Endodermal cell (in vitro differentiated cells): Measurements from ENCODE around the gene BLVRA. TPM values are rescaled to one million over a fixed set of nuclear protein-coding genes. Genes with fewer than 3 reads are reported as not detected.
"Not testable (repeated sequence)": the region's sequence is repeated elsewhere in the genome, so short reads cannot be mapped to it uniquely, and the experiment has no call there.

ENCODE experiments used
- DNase-seq: peaks from one replicate; pipeline ENCODE4 v3.0.0-alpha.2; 2017
- H3K27ac ChIP-seq: 2 replicates; pipeline ENCODE4 v1.5.1; 2013; ENCODE audit warnings: mild to moderate bottlenecking, low read depth, low read length, moderate library complexity
- H3K27me3 ChIP-seq: 2 replicates; pipeline ENCODE4 v1.6.1; 2013; ENCODE audit warnings: mild to moderate bottlenecking, low read length, moderate library complexity; ENCODE audit not compliant: insufficient read depth, control insufficient read depth, poor library complexity, severe bottlenecking
- H3K36me3 ChIP-seq: 2 replicates; pipeline ENCODE4 v1.7.0; 2013; ENCODE audit warnings: mild to moderate bottlenecking, low read length, moderate library complexity; ENCODE audit not compliant: control insufficient read depth, insufficient read depth
- H3K4me1 ChIP-seq: one replicate; pipeline ENCODE4 v1.7.0; 2013; ENCODE audit warnings: low read length; ENCODE audit not compliant: control insufficient read depth, insufficient read depth
- H3K4me3 ChIP-seq: 2 replicates; pipeline ENCODE4 v1.5.1; 2013; ENCODE audit warnings: mild to moderate bottlenecking, low read length, moderate library complexity
- H3K9ac ChIP-seq: 2 replicates; pipeline ENCODE4 v1.6.1; 2013; ENCODE audit warnings: mild to moderate bottlenecking, low read length, moderate library complexity; ENCODE audit not compliant: poor library complexity, severe bottlenecking; ENCODE audit errors: extremely low read depth
- H3K9me3 ChIP-seq: 2 replicates; pipeline ENCODE4 v1.6.1; 2013; ENCODE audit warnings: mild to moderate bottlenecking, low read length, moderate library complexity; ENCODE audit not compliant: control insufficient read depth
- H3K27ac Mint-ChIP-seq: 2 replicates; pipeline ENCODE4 v1.8.0; 2020; ENCODE audit warnings: mixed read lengths
- H3K27me3 Mint-ChIP-seq: 2 replicates; pipeline ENCODE4 v1.8.0; 2021; ENCODE audit warnings: mild to moderate bottlenecking, mixed read lengths; ENCODE audit not compliant: insufficient read depth
- H3K36me3 Mint-ChIP-seq: 2 replicates; pipeline ENCODE4 v1.8.0; 2020; ENCODE audit warnings: low read depth, mixed read lengths
- H3K4me1 Mint-ChIP-seq: 2 replicates; pipeline ENCODE4 v1.8.0; 2020; ENCODE audit warnings: mixed read lengths
- H3K4me3 Mint-ChIP-seq: 2 replicates; pipeline ENCODE4 v1.8.0; 2020; ENCODE audit warnings: mild to moderate bottlenecking, moderate library complexity, mixed read lengths
- H3K9me3 Mint-ChIP-seq: 2 replicates; pipeline ENCODE4 v1.8.0; 2020; ENCODE audit warnings: mild to moderate bottlenecking, mixed read lengths
- WGBS, 2 experiments: methylation state at CpG; one replicate each; pipeline versions ENCODE4 v1.1.5 to v1.1.7; 2013; ENCODE audit warnings: missing lambda C conversion rate in 2 of 2, mixed read lengths in 1 of 2; ENCODE audit not compliant: insufficient coverage in 1 of 2, insufficient read length in 1 of 2; 5-methylcytosine and 5-hydroxymethylcytosine counted together
- total RNA-seq, 2 donors: library from RNA; stranded (reverse); fragmentation: NEBNext Ultra II Directional in 1 of 2; extraction: Animal tissue kit (Norgen Biotek cat#: 25700) in 1 of 2; gene quantifications; 2 replicates in 1 of 2; 3 replicates in 1 of 2; pipeline ENCODE4 v1.2.1, GENCODE V29; 2021
- TF ChIP-seq, protein P1 (sequence below): fragments of 200-600 bp; sonication (generic); conservative IDR thresholded peaks from 2 replicates; pipeline ENCODE4 v1.5.0; 2021; ENCODE audit warnings: antibody characterized with exemption, mild to moderate bottlenecking

Gene BLVRA
- total RNA-seq, 2 donors from 2014 or later, result 32.0 to 41.2 TPM

DNA sequence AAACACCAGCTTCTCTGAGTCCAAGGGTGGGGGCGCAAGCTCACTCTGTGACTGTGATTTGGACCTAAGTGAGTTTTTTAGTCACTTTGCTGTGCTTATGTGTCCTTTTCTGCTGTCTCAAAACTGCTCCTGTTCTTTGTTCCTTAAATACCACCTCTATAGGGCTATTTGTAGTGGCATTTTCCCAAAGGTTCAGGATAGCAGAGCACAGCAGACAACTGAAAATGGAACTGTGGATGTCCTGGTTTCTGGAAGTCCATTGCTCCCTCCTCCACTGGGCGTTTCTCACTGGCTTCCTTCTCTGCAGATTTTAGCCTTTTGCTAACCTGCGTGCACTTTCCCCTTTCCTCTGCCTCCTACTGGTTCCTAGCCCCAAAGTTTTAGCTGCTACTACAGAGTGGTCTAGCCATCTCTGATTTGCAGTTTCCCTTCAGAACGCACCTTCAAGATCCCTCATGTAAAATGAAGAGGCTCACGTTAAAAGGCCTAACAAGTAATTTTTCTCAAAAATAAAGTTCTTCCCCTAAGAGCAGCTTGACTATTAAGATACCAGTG lies 25.6 kb downstream of the BLVRA start:
- H3K27me3 ChIP-seq, result no peaks in the 10 kb centered on the region
- no peak overlapping the region for H3K4me3 ChIP-seq
- H3K9me3 Mint-ChIP-seq, result peaks cover 11% of the 10 kb centered on the region
- no peak overlapping the region for H3K27ac ChIP-seq
- no peak overlapping the region for H3K27ac Mint-ChIP-seq
- H3K27me3 Mint-ChIP-seq, result no peaks in the 10 kb centered on the region
- TF ChIP-seq, protein P1, sequence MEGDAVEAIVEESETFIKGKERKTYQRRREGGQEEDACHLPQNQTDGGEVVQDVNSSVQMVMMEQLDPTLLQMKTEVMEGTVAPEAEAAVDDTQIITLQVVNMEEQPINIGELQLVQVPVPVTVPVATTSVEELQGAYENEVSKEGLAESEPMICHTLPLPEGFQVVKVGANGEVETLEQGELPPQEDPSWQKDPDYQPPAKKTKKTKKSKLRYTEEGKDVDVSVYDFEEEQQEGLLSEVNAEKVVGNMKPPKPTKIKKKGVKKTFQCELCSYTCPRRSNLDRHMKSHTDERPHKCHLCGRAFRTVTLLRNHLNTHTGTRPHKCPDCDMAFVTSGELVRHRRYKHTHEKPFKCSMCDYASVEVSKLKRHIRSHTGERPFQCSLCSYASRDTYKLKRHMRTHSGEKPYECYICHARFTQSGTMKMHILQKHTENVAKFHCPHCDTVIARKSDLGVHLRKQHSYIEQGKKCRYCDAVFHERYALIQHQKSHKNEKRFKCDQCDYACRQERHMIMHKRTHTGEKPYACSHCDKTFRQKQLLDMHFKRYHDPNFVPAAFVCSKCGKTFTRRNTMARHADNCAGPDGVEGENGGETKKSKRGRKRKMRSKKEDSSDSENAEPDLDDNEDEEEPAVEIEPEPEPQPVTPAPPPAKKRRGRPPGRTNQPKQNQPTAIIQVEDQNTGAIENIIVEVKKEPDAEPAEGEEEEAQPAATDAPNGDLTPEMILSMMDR, result no peak
- H3K4me1 Mint-ChIP-seq, result no peaks in the 10 kb centered on the region
- peaks cover 5% of the 10 kb centered on the region for H3K9me3 ChIP-seq
- no peaks in the 10 kb centered on the region for H3K36me3 ChIP-seq
- peaks cover 29% of the 10 kb centered on the region for H3K36me3 Mint-ChIP-seq
- DNase-seq, result no peak
- no peak overlapping the region for H3K4me3 Mint-ChIP-seq
- H3K4me1 ChIP-seq, result no peaks in the 10 kb centered on the region
- WGBS, 2 experiments, result 92 to 93% methylated on average over 4 to 5 of the region's 5 CpGs
- H3K9ac ChIP-seq, result no peak overlapping the region

DNA sequence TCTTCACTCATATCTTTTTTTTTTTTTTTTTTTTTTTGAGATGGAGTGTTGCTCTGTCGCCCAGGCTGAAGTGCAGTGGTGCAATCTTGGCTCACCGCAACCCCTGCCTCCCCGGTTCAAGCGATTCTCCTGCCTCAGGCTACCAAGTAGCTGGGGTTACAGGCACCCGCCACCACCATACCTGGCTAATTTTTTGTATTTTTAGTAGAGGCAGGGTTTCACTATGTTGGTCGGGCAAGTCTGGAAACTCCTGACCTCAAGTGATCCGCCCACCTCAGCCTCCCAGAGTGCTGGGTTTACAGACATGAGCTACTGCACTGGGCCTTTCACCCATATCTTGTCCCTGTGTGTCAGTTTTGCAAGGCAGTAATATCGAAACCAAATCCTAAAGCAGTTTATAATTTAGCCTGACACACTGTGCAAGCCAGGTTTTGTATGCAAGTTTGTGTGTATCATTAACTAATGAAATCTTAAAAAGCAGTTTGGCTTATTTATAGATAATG lies 26.2 kb downstream of the BLVRA start:
- not testable (repeated sequence) for H3K27me3 Mint-ChIP-seq, H3K9ac ChIP-seq, H3K9me3 ChIP-seq, H3K27ac ChIP-seq, H3K27ac Mint-ChIP-seq, H3K4me1 ChIP-seq, H3K36me3 ChIP-seq, H3K4me3 Mint-ChIP-seq, H3K27me3 ChIP-seq, DNase-seq, H3K4me1 Mint-ChIP-seq, H3K4me3 ChIP-seq, H3K9me3 Mint-ChIP-seq
- H3K36me3 Mint-ChIP-seq, result peaks cover 26% of the 10 kb centered on the region
- 92 to 95% methylated on average over 7 to 8 of the region's 8 CpGs for WGBS, 2 experiments

DNA sequence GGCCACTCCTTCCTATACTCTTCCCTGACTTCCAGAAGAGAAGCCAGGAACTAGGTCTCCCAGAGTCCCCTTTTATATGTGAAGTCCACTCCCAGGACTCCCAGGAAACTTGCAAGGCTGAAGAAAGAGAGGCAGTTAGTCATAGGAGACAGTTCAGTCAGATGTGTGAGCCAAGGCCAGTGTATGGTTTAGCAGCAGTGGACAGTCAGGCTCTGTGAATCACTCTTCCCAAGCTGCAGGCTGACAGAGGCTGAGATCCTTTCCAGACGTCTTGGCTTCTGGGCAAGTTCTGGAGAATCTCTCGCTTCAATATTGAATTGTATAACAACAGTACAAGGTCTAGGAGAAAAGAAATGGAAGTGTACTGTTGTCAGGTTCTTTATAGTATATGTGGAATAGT lies 26.9 kb downstream of the BLVRA start:
- Mint-ChIP-seq H3K9me3 (peaks cover 2% of the 10 kb centered on the region), H3K27me3 (no peaks in the 10 kb centered on the region), H3K4me3 (no peak overlapping the region), H3K4me1 (no peaks in the 10 kb centered on the region), H3K27ac (no peak overlapping the region), H3K36me3 (peaks cover 22% of the 10 kb centered on the region)
- H3K9ac ChIP-seq, result no peak overlapping the region
- H3K27me3 ChIP-seq, result no peaks in the 10 kb centered on the region
- no peak for DNase-seq
- WGBS, 2 experiments, result 94 to 100% methylated on average over 2 of the region's 2 CpGs
- H3K4me3 ChIP-seq, result no peak overlapping the region
- no peak overlapping the region for H3K27ac ChIP-seq
- H3K4me1 ChIP-seq, result no peaks in the 10 kb centered on the region
- no peaks in the 10 kb centered on the region for H3K9me3 ChIP-seq
- TF ChIP-seq, protein P1, result no peak
- H3K36me3 ChIP-seq, result no peaks in the 10 kb centered on the region

DNA sequence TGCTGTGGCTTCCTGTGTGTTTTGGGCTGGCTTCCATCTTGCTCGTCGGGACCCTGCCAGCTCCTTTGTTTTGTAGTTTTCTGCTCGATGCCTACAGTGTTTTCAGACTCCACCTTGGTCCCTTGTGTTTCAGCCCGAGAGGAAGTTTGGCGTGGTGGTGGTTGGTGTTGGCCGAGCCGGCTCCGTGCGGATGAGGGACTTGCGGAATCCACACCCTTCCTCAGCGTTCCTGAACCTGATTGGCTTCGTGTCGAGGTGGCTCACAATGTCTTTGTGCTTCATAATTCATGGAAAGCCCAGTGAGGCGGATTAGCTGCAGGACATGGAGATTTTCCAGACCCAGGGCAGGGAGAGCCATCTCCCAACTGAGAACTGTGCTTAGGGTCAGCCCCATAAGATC lies 29.3 kb downstream of the BLVRA start:
- no peak overlapping the region for H3K4me3 Mint-ChIP-seq
- no peaks in the 10 kb centered on the region for H3K9me3 Mint-ChIP-seq
- no peak overlapping the region for H3K27ac Mint-ChIP-seq

More for the DNA sequence above, 29.3 kb downstream of the BLVRA start:
- 88 to 91% methylated on average over 13 to 14 of the region's 14 CpGs for WGBS, 2 experiments
- DNase-seq, result no peak
- no peak overlapping the region for H3K4me3 ChIP-seq
- TF ChIP-seq, protein P1, result no peak
- H3K36me3 Mint-ChIP-seq, result peaks cover 20% of the 10 kb centered on the region
- no peaks in the 10 kb centered on the region for H3K27me3 Mint-ChIP-seq
- no peaks in the 10 kb centered on the region for H3K4me1 Mint-ChIP-seq
- no peaks in the 10 kb centered on the region for H3K36me3 ChIP-seq
- H3K4me1 ChIP-seq, result no peaks in the 10 kb centered on the region
- H3K9me3 ChIP-seq, result no peaks in the 10 kb centered on the region
- no peak overlapping the region for H3K27ac ChIP-seq
- H3K9ac ChIP-seq, result no peak overlapping the region
- H3K27me3 ChIP-seq, result no peaks in the 10 kb centered on the region
